K562 (cell line): ENCODE data around the gene TMEM200B.

Experiments used
- KDM5B ChIP-seq: fragments of 200-600 bp; sonication (generic); IDR thresholded peaks from 2 replicates; pipeline ENCODE4 v1.6.1; 2012; ENCODE audit warnings: low read depth, mild to moderate bottlenecking, moderate library complexity, low read length, control low read depth, inconsistent platforms; ENCODE audit not compliant: insufficient replicate concordance
- POLR2AphosphoS5 ChIP-seq: IDR thresholded peaks from 2 replicates; pipeline ENCODE4 v1.6.1; 2011; ENCODE audit warnings: mild to moderate bottlenecking, low read depth, low read length, moderate library complexity; ENCODE audit not compliant: control insufficient read depth, insufficient read depth
- SP1 ChIP-seq: sonication (generic); formaldehyde crosslinking; IDR thresholded peaks from 2 replicates; pipeline ENCODE4 v1.8.1; 2022; ENCODE audit warnings: mild to moderate bottlenecking, missing genetic modification reagents
- TF ChIP-seq, protein P1 (sequence below), 3 experiments: fragments of 200-800 bp in 1 of 3; fragments of 250-450 bp in 1 of 3; fragments of 450-650 bp in 1 of 3; sonication (Bioruptor Pico) in 1 of 3; sonication (Bioruptor generic) in 1 of 3; formaldehyde crosslinking in 1 of 3; IDR thresholded peaks; 2 replicates each; pipeline versions ENCODE4 v1.6.1 to v1.8.0; 2016 to 2022; ENCODE audit warnings: mild to moderate bottlenecking in 2 of 3, missing genetic modification characterization in 2 of 3, missing compliant biosample characterization in 1 of 3, moderate library complexity in 1 of 3
- TF ChIP-seq, protein P2 (sequence below): fragments of 450-650 bp; IDR thresholded peaks from 2 replicates; pipeline ENCODE4 v1.6.1; 2016

GRCh38 chr1:29081201-29081600 lies 42.5 kb downstream of the TMEM200B start:
- TF ChIP-seq, protein P1, sequence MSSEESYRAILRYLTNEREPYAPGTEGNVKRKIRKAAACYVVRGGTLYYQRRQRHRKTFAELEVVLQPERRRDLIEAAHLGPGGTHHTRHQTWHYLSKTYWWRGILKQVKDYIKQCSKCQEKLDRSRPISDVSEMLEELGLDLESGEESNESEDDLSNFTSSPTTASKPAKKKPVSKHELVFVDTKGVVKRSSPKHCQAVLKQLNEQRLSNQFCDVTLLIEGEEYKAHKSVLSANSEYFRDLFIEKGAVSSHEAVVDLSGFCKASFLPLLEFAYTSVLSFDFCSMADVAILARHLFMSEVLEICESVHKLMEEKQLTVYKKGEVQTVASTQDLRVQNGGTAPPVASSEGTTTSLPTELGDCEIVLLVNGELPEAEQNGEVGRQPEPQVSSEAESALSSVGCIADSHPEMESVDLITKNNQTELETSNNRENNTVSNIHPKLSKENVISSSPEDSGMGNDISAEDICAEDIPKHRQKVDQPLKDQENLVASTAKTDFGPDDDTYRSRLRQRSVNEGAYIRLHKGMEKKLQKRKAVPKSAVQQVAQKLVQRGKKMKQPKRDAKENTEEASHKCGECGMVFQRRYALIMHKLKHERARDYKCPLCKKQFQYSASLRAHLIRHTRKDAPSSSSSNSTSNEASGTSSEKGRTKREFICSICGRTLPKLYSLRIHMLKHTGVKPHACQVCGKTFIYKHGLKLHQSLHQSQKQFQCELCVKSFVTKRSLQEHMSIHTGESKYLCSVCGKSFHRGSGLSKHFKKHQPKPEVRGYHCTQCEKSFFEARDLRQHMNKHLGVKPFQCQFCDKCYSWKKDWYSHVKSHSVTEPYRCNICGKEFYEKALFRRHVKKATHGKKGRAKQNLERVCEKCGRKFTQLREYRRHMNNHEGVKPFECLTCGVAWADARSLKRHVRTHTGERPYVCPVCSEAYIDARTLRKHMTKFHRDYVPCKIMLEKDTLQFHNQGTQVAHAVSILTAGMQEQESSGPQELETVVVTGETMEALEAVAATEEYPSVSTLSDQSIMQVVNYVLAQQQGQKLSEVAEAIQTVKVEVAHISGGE (CRISPR knock-in tag; IDR thresholded peaks at IDR 0.05): no peak
- TF ChIP-seq POLR2AphosphoS5: no peak
- TF ChIP-seq, protein P2, sequence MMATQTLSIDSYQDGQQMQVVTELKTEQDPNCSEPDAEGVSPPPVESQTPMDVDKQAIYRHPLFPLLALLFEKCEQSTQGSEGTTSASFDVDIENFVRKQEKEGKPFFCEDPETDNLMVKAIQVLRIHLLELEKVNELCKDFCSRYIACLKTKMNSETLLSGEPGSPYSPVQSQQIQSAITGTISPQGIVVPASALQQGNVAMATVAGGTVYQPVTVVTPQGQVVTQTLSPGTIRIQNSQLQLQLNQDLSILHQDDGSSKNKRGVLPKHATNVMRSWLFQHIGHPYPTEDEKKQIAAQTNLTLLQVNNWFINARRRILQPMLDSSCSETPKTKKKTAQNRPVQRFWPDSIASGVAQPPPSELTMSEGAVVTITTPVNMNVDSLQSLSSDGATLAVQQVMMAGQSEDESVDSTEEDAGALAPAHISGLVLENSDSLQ: no peak
- no peak for TF ChIP-seq SP1 (CRISPR knock-in tag)
- TF ChIP-seq KDM5B: no peak
